GM23338 (cell line): ENCODE measurements around the gene TLCD4. TPM values are rescaled to one million over a fixed set of nuclear protein-coding genes. Genes with fewer than 3 reads are reported as not detected.

ENCODE experiments used
- ATAC-seq: fragments of 200-7000 bp; cut with Tn5 transposase; 3 replicates; pipeline ENCODE4 v1.9.1; 2020
- DNase-seq: peaks from one replicate; pipeline ENCODE4 v3.0.0-alpha.2; 2015; ENCODE audit warnings: low spot score
- H2AFZ ChIP-seq: fragments of 200-600 bp; sonication (generic); 2 replicates; pipeline ENCODE4 v1.8.0; 2016; ENCODE audit warnings: antibody characterized with exemption, mild to moderate bottlenecking, moderate library complexity
- H3F3A ChIP-seq: fragments of 200-600 bp; sonication (generic); replicated peaks from 2 replicates; pipeline ENCODE4 v1.8.0; 2017; ENCODE audit warnings: antibody characterized with exemption, mixed run types, low read depth
- H3K27ac ChIP-seq: fragments of 200-600 bp; sonication (generic); 2 replicates; pipeline ENCODE4 v1.6.1; 2016; ENCODE audit warnings: low read depth
- H3K27me3 ChIP-seq: fragments of 200-600 bp; sonication (generic); 2 replicates; pipeline ENCODE4 v1.8.0; 2016; ENCODE audit warnings: mild to moderate bottlenecking, mixed run types, moderate library complexity; ENCODE audit not compliant: insufficient read depth
- H3K36me3 ChIP-seq: fragments of 200-600 bp; sonication (generic); 2 replicates; pipeline ENCODE4 v1.8.0; 2016; ENCODE audit warnings: mild to moderate bottlenecking; ENCODE audit not compliant: insufficient read depth
- H3K4me1 ChIP-seq: fragments of 200-600 bp; sonication (generic); 2 replicates; pipeline ENCODE4 v1.8.0; 2016; ENCODE audit warnings: mild to moderate bottlenecking, moderate library complexity; ENCODE audit not compliant: insufficient read depth
- H3K4me2 ChIP-seq: fragments of 200-600 bp; sonication (generic); 2 replicates; pipeline ENCODE4 v1.7.1; 2017; ENCODE audit warnings: mixed run types
- H3K4me3 ChIP-seq: fragments of 200-600 bp; sonication (generic); 2 replicates; pipeline ENCODE4 v1.6.1; 2016; ENCODE audit warnings: mixed run types
- H3K79me2 ChIP-seq: fragments of 200-600 bp; sonication (generic); replicated peaks from 2 replicates; pipeline ENCODE4 v1.8.0; 2017; ENCODE audit warnings: mild to moderate bottlenecking; ENCODE audit not compliant: insufficient read depth
- H3K9me2 ChIP-seq: fragments of 200-600 bp; sonication (generic); 2 replicates; pipeline ENCODE4 v1.8.0; 2017; ENCODE audit not compliant: insufficient read depth
- H4K20me1 ChIP-seq: fragments of 200-600 bp; sonication (generic); replicated peaks from 2 replicates; pipeline ENCODE4 v1.8.0; 2017; ENCODE audit warnings: mild to moderate bottlenecking; ENCODE audit not compliant: insufficient read depth
- H3K27ac Mint-ChIP-seq: 2 replicates; pipeline ENCODE4 v1.8.0; 2020; ENCODE audit warnings: inconsistent platforms, mild to moderate bottlenecking, moderate library complexity, mixed read lengths
- H3K27me3 Mint-ChIP-seq: 3 replicates; pipeline ENCODE4 v1.8.0; 2022; ENCODE audit warnings: low read depth, mild to moderate bottlenecking, moderate library complexity, mixed read lengths, inconsistent platforms; ENCODE audit not compliant: insufficient read depth, poor library complexity
- H3K36me3 Mint-ChIP-seq: 3 replicates; pipeline ENCODE4 v1.8.0; 2021; ENCODE audit warnings: low read depth, mild to moderate bottlenecking, inconsistent platforms, moderate library complexity, mixed read lengths
- H3K4me1 Mint-ChIP-seq: 3 replicates; pipeline ENCODE4 v1.8.0; 2020; ENCODE audit warnings: mild to moderate bottlenecking, inconsistent platforms, mixed read lengths
- H3K4me3 Mint-ChIP-seq: 3 replicates; pipeline ENCODE4 v1.8.0; 2021; ENCODE audit warnings: moderate library complexity, mild to moderate bottlenecking, inconsistent platforms, mixed read lengths
- H3K9me3 Mint-ChIP-seq: 3 replicates; pipeline ENCODE4 v1.8.0; 2020; ENCODE audit warnings: moderate library complexity, mild to moderate bottlenecking, inconsistent platforms, mixed read lengths
- CREB1 ChIP-seq: fragments of 250-450 bp; sonication (Bioruptor Pico); IDR thresholded peaks from 2 replicates; pipeline ENCODE4 v1.5.0; 2020; ENCODE audit warnings: low read depth, mild to moderate bottlenecking, moderate library complexity
- EZH2phosphoT487 ChIP-seq: fragments of 200-600 bp; sonication (generic); IDR thresholded peaks from one replicate; pipeline ENCODE4 v1.8.1; 2018; ENCODE audit warnings: antibody characterized with exemption; ENCODE audit not compliant: unreplicated experiment
- JUNB ChIP-seq: IDR thresholded peaks from one replicate; pipeline ENCODE4 v1.6.1; 2016; ENCODE audit warnings: antibody characterized with exemption; ENCODE audit not compliant: unreplicated experiment
- ZNF114 ChIP-seq: fragments of 250-450 bp; sonication (Bioruptor Pico); IDR thresholded peaks from 2 replicates; pipeline ENCODE4 v1.5.0; 2020; ENCODE audit warnings: mild to moderate bottlenecking, moderate library complexity
- ZNF331 ChIP-seq: fragments of 250-450 bp; sonication (Bioruptor Pico); IDR thresholded peaks from 2 replicates; pipeline ENCODE4 v1.5.0; 2020; ENCODE audit warnings: low read depth, mild to moderate bottlenecking, moderate library complexity
- polyA plus RNA-seq: library from polyadenylated mRNA; unstranded; fragments of >200 nt; fragmentation: Nextera tagmentation; extraction: Ambion mirVana; gene quantifications from 2 replicates; pipeline ENCODE4 v1.2.1, GENCODE V29; 2016
- total RNA-seq: library from RNA; depleted of rRNA; stranded (reverse); fragments of >200 nt; shearing (Covaris generic); gene quantifications from 2 replicates; pipeline ENCODE4 v1.2.3, GENCODE V29; 2014
- TF ChIP-seq, protein P1 (sequence below): IDR thresholded peaks from 2 replicates; pipeline ENCODE4 v1.6.1; 2016; ENCODE audit warnings: antibody characterized with exemption
- TF ChIP-seq, protein P2 (sequence below): IDR thresholded peaks from one replicate; pipeline ENCODE4 v1.6.1; 2018; ENCODE audit warnings: antibody characterized with exemption; ENCODE audit not compliant: unreplicated experiment
- TF ChIP-seq, protein P3 (sequence below), 2 experiments: fragments of 200-600 bp in 1 of 2; sonication (generic) in 1 of 2; conservative IDR thresholded peaks; 2 replicates each; pipeline versions ENCODE4 v1.5.1 to v1.6.1; 2016 to 2017; ENCODE audit warnings: antibody characterized with exemption in 2 of 2, low read depth in 2 of 2, mild to moderate bottlenecking in 2 of 2, moderate library complexity in 1 of 2

Gene TLCD4
- total and polyA plus RNA-seq, 2 experiments from 2014 or later = 3.5 to 4.2 TPM

DNA sequence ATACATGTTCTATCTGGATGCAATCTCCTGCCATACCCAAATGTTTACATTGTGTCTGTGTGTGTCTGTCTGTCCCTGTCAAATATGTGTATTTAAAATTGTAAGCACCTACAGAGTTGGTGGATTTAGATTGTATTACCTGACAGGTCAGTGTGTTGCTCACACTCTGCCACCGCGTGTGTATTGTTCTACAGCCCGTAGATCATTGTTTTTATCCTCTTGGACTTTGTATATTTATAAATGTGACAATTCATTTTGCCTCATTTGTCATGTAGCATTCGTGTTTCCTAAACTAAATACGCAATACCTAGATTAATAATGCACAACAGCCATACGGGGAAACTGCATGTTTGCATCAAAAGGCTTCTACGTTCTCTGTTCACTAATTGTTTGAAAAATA, 45.0 kb upstream of the TLCD4 start:
- no peaks in the 10 kb centered on the region for H4K20me1 ChIP-seq
- no peaks in the 10 kb centered on the region for H3K36me3 ChIP-seq
- H3K4me1 ChIP-seq = peaks cover 6% of the 10 kb centered on the region; the same call in 1 of the 2 replicates
- H3K4me3 ChIP-seq = peak overlapping the region; percentile 62
- H3F3A ChIP-seq = no peaks in the 10 kb centered on the region
- H3K79me2 ChIP-seq = no peaks in the 10 kb centered on the region
- no peak for TF ChIP-seq EZH2phosphoT487
- TF ChIP-seq, protein P1, sequence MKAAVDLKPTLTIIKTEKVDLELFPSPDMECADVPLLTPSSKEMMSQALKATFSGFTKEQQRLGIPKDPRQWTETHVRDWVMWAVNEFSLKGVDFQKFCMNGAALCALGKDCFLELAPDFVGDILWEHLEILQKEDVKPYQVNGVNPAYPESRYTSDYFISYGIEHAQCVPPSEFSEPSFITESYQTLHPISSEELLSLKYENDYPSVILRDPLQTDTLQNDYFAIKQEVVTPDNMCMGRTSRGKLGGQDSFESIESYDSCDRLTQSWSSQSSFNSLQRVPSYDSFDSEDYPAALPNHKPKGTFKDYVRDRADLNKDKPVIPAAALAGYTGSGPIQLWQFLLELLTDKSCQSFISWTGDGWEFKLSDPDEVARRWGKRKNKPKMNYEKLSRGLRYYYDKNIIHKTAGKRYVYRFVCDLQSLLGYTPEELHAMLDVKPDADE = no peak
- TF ChIP-seq, protein P2, sequence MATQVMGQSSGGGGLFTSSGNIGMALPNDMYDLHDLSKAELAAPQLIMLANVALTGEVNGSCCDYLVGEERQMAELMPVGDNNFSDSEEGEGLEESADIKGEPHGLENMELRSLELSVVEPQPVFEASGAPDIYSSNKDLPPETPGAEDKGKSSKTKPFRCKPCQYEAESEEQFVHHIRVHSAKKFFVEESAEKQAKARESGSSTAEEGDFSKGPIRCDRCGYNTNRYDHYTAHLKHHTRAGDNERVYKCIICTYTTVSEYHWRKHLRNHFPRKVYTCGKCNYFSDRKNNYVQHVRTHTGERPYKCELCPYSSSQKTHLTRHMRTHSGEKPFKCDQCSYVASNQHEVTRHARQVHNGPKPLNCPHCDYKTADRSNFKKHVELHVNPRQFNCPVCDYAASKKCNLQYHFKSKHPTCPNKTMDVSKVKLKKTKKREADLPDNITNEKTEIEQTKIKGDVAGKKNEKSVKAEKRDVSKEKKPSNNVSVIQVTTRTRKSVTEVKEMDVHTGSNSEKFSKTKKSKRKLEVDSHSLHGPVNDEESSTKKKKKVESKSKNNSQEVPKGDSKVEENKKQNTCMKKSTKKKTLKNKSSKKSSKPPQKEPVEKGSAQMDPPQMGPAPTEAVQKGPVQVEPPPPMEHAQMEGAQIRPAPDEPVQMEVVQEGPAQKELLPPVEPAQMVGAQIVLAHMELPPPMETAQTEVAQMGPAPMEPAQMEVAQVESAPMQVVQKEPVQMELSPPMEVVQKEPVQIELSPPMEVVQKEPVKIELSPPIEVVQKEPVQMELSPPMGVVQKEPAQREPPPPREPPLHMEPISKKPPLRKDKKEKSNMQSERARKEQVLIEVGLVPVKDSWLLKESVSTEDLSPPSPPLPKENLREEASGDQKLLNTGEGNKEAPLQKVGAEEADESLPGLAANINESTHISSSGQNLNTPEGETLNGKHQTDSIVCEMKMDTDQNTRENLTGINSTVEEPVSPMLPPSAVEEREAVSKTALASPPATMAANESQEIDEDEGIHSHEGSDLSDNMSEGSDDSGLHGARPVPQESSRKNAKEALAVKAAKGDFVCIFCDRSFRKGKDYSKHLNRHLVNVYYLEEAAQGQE = no peak
- TF ChIP-seq CREB1 = no peak
- TF ChIP-seq JUNB = no peak
- TF ChIP-seq, protein P3, sequence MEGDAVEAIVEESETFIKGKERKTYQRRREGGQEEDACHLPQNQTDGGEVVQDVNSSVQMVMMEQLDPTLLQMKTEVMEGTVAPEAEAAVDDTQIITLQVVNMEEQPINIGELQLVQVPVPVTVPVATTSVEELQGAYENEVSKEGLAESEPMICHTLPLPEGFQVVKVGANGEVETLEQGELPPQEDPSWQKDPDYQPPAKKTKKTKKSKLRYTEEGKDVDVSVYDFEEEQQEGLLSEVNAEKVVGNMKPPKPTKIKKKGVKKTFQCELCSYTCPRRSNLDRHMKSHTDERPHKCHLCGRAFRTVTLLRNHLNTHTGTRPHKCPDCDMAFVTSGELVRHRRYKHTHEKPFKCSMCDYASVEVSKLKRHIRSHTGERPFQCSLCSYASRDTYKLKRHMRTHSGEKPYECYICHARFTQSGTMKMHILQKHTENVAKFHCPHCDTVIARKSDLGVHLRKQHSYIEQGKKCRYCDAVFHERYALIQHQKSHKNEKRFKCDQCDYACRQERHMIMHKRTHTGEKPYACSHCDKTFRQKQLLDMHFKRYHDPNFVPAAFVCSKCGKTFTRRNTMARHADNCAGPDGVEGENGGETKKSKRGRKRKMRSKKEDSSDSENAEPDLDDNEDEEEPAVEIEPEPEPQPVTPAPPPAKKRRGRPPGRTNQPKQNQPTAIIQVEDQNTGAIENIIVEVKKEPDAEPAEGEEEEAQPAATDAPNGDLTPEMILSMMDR (conservative IDR thresholded peaks at IDR 0.05; ENCODE audit: low read depth in 2 of 2) = no peak
- no peak for TF ChIP-seq ZNF331 (CRISPR knock-in tag)
- TF ChIP-seq ZNF114 (CRISPR knock-in tag) = no peak
- Mint-ChIP-seq H3K36me3 (no peaks in the 10 kb centered on the region), H3K4me1 (peaks cover 2% of the 10 kb centered on the region; the same call in 1 of the 3 replicates), H3K4me3 (peak overlapping the region; percentile 96), H3K27ac (peak overlapping the region; percentile 13; the same call in 1 of the 2 replicates), H3K9me3 (no peaks in the 10 kb centered on the region), H3K27me3 (no peaks in the 10 kb centered on the region)
- no peak overlapping the region for H3K27ac ChIP-seq
- H3K9me2 ChIP-seq = no peaks in the 10 kb centered on the region
- no peaks in the 10 kb centered on the region; the same call in 1 of the 2 replicates for H3K27me3 ChIP-seq
- peak overlapping the region; percentile 85 for H3K4me2 ChIP-seq
- DNase-seq (no peak), ATAC-seq (no peak)
- peak overlapping the region; percentile 94 for H2AFZ ChIP-seq
